Measurements from ENCODE around the gene GPR146. TPM values are rescaled to one million over a fixed set of nuclear protein-coding genes. Genes with fewer than 3 reads are reported as not detected.

The GPR146 gene
- total and polyA plus RNA-seq, 2 of the 4 experiments (the other 2 are of a cell fraction) = 2.2 to 3.4 TPM

- Histone ChIP-seq H3K56ac (ENCODE audit: extremely low read depth, insufficient read depth, low read length) (no peak overlapping the region), H3K4me3 (ENCODE audit: insufficient read depth, low read depth, low read length) (no peak overlapping the region), H2AFZ (replicated peaks; ENCODE audit: low read length, poor library complexity) (no peak overlapping the region), H2BK5ac (ENCODE audit: low read depth, low read length, poor library complexity, severe bottlenecking) (no peak overlapping the region), H3K9me1 (ENCODE audit: insufficient read depth, low read length) (peaks cover 5% of the 10 kb centered on the region; the same call in 1 of the 2 replicates), H3K4me1 (ENCODE audit: control insufficient read depth, insufficient read depth, low read length) (no peaks in the 10 kb centered on the region), H3K79me1 (ENCODE audit: low read depth in 1 of 2, low read length in 2 of 2) (peaks cover 11 to 49% of the 10 kb centered on the region in 2 experiments), H4K5ac (ENCODE audit: low read depth, low read length) (no peak overlapping the region), H2BK15ac (ENCODE audit: low read depth, low read length) (no peak overlapping the region), H3K4ac (ENCODE audit: low read depth, low read length) (no peak overlapping the region), H3K27me3 (ENCODE audit: control insufficient read depth, insufficient read depth, low read length) (no peaks in the 10 kb centered on the region), H2AK9ac (replicated peaks; ENCODE audit: low read depth, low read length, poor library complexity) (no peak overlapping the region), H3K36me3 (ENCODE audit: control insufficient read depth, insufficient read depth, low read length) (peaks cover 24% of the 10 kb centered on the region), H2BK120ac (ENCODE audit: low read depth, low read length) (no peak overlapping the region), H3K9me3 (ENCODE audit: control insufficient read depth, insufficient read depth, low read length) (peaks cover 3% of the 10 kb centered on the region; the same call in 1 of the 2 replicates), H2BK20ac (ENCODE audit: low read depth, low read length) (no peak overlapping the region), H4K91ac (ENCODE audit: insufficient read depth, low read depth, low read length) (no peak overlapping the region), H3K4me2 (ENCODE audit: low read depth, low read length) (no peak overlapping the region), H3K14ac (replicated peaks; ENCODE audit: low read depth, low read length) (no peak overlapping the region), H3K18ac (ENCODE audit: low read depth, low read length) (no peak overlapping the region), H3K9ac (ENCODE audit: low read depth, low read length) (no peak overlapping the region), H2AK5ac (ENCODE audit: low read depth, low read length) (no peak overlapping the region), H3K27ac (ENCODE audit: insufficient read depth, low read length) (no peak overlapping the region), H4K8ac (ENCODE audit: low read depth in 2 of 2, low read length in 2 of 2) (no peak overlapping the region), H3K23ac (ENCODE audit: low read depth, low read length) (no peak overlapping the region), H4K20me1 (ENCODE audit: insufficient read depth, low read length) (peaks cover 19% of the 10 kb centered on the region)
- ChIA-PET POLR2A (ENCODE audit: unreplicated experiment) (no interaction called here), CTCF (no interaction called here)
- no TSS peak for BruUV-seq (replicated peaks)
- DNase-seq (no peak), ATAC-seq (ENCODE audit: low read depth) (no peak)
- in situ Hi-C loops (cut with MboI; ENCODE audit: low sequenced_read_pairs) (no loop called here), dilution Hi-C loops (cut with HindIII; ENCODE audit: low sequenced_read_pairs, unreplicated experiment) (no loop called here), intact Hi-C loops (cut with micrococcal nuclease) (no loop called here)
- WGBS, 2 experiments (ENCODE audit: extremely low coverage in 2 of 2, insufficient read length in 1 of 2) = 94% methylated on average over 14 of the region's 51 CpGs; no CpG with 5 or more reads in 1 of the 2 experiments
- TF ChIP-seq, protein P1, sequence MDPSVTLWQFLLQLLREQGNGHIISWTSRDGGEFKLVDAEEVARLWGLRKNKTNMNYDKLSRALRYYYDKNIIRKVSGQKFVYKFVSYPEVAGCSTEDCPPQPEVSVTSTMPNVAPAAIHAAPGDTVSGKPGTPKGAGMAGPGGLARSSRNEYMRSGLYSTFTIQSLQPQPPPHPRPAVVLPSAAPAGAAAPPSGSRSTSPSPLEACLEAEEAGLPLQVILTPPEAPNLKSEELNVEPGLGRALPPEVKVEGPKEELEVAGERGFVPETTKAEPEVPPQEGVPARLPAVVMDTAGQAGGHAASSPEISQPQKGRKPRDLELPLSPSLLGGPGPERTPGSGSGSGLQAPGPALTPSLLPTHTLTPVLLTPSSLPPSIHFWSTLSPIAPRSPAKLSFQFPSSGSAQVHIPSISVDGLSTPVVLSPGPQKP (IDR thresholded peaks at IDR 0.05; ENCODE audit: borderline replicate concordance, low read depth, low read length) = no peak
- TF ChIP-seq CHD1 (IDR thresholded peaks at IDR 0.05; ENCODE audit: low read depth, low read length) (no peak), MAFK (IDR thresholded peaks at IDR 0.05; ENCODE audit: low read depth, low read length) (no peak), RCOR1 (IDR thresholded peaks at IDR 0.05; ENCODE audit: insufficient replicate concordance, low read length) (no peak), FOS (IDR thresholded peaks at IDR 0.05; ENCODE audit: low read depth, low read length) (no peak), USF2 (IDR thresholded peaks at IDR 0.05; ENCODE audit: low read depth, low read length) (no peak), BHLHE40 (IDR thresholded peaks at IDR 0.05; ENCODE audit: low read depth, low read length) (no peak), CEBPB (IDR thresholded peaks at IDR 0.05; ENCODE audit: low read depth, low read length) (no peak), NFE2L2 (IDR thresholded peaks at IDR 0.05; ENCODE audit: low read depth, low read length) (no peak), POLR2A (IDR thresholded peaks at IDR 0.05; ENCODE audit: low read depth, low read length) (no peak), RAD21 (IDR thresholded peaks at IDR 0.05; ENCODE audit: low read length) (no peak), RFX5 (IDR thresholded peaks at IDR 0.05; ENCODE audit: low read depth, low read length) (no peak), SMC3 (IDR thresholded peaks at IDR 0.05; ENCODE audit: low read depth, low read length) (no peak), MXI1 (IDR thresholded peaks at IDR 0.05; ENCODE audit: borderline replicate concordance, low read depth, low read length) (no peak), CTCF (conservative IDR thresholded peaks at IDR 0.05; ENCODE audit: low read depth, low read length) (no peak)
Measured at GRCh38 chr7:1016577-1017531, 27.5 kb upstream of the GPR146 start.
